Measurements from ENCODE around the gene SDK1. TPM values are rescaled to one million over a fixed set of nuclear protein-coding genes. Genes with fewer than 3 reads are reported as not detected.

The SDK1 gene
- total RNA-seq, 1 experiment from 2014 or later = 9.3 TPM

DNA sequence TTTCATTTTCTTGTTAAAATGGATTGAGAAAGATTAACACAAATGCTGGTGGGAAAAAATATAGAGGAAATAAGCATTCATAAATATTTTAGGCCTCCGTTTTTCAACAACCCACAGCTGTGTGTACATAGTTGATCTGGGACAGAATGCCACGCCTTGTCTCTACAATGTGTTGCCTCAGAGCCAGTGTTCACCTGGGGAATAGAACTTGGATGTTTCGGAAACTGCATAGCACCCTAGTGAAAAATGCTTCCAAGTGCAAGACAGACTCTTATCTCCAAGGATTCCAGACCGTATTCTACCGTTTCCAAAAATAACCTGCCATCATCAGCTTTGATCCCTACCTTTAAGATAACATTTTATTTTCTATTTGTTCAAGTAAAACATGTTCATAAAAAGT lies 260.9 kb downstream of the SDK1 start:
- ChIA-PET POLR2A (no interaction called here), CTCF (interaction anchor here (1.5 kb wide), 1 partner anchor 13 kb away, joined by 4 read pairs; no protein-coding TSS in a partner anchor)
- no peak for DNase-seq (ENCODE audit: low spot score)
- Mint-ChIP-seq H3K4me1 (peaks cover 10% of the 10 kb centered on the region; the same call in 1 of the 2 replicates), H3K27ac (no peak overlapping the region), H3K9me3 (0 out of 2 replicates have a peak, but pooled peaks cover 4% of the 10 kb centered on the region), H3K4me3 (no peak overlapping the region), H3K27me3 (ENCODE audit: low read depth) (no peaks in the 10 kb centered on the region), H3K36me3 (no peaks in the 10 kb centered on the region)
- no peak for ATAC-seq
- TF ChIP-seq NR3C1 (CRISPR knock-in tag; conservative IDR thresholded peaks at IDR 0.05; ENCODE audit: low read depth) = no peak
- TF ChIP-seq, protein P1, sequence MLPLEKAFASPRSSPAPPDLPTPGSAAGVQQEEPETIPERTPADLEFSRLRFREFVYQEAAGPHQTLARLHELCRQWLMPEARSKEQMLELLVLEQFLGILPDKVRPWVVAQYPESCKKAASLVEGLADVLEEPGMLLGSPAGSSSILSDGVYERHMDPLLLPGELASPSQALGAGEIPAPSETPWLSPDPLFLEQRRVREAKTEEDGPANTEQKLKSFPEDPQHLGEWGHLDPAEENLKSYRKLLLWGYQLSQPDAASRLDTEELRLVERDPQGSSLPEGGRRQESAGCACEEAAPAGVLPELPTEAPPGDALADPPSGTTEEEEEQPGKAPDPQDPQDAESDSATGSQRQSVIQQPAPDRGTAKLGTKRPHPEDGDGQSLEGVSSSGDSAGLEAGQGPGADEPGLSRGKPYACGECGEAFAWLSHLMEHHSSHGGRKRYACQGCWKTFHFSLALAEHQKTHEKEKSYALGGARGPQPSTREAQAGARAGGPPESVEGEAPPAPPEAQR (CRISPR knock-in tag; IDR thresholded peaks at IDR 0.05) = no peak
- TF ChIP-seq, protein P2, sequence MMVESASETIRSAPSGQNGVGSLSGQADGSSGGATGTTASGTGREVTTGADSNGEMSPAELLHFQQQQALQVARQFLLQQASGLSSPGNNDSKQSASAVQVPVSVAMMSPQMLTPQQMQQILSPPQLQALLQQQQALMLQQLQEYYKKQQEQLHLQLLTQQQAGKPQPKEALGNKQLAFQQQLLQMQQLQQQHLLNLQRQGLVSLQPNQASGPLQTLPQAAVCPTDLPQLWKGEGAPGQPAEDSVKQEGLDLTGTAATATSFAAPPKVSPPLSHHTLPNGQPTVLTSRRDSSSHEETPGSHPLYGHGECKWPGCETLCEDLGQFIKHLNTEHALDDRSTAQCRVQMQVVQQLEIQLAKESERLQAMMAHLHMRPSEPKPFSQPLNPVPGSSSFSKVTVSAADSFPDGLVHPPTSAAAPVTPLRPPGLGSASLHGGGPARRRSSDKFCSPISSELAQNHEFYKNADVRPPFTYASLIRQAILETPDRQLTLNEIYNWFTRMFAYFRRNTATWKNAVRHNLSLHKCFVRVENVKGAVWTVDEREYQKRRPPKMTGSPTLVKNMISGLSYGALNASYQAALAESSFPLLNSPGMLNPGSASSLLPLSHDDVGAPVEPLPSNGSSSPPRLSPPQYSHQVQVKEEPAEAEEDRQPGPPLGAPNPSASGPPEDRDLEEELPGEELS (CRISPR knock-in tag; IDR thresholded peaks at IDR 0.05) = no peak

DNA sequence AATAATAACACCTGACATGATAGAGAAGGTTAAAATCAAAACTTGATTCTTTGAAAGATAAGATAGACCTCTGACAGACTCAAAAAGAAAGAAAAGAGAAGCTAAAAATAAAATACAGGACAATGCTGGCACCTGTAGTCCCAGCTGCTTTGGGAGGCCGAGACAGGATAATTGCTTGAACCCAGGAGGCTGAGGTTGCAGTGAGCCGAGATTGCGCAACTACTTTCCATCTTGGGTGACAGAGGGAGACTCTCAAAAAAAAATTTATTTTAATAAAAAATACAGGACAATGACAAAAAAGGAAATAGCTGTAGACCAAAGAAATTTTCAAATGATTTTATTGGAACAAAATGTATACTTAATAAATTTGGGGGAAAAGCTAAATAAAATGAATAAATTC lies 263.2 kb downstream of the SDK1 start:
- DNase-seq (ENCODE audit: low spot score) (no peak), ATAC-seq (no peak)
- Mint-ChIP-seq H3K4me3 (no peak overlapping the region), H3K4me1 (peaks cover 10% of the 10 kb centered on the region; the same call in 1 of the 2 replicates), H3K36me3 (no peaks in the 10 kb centered on the region), H3K27me3 (ENCODE audit: low read depth) (no peaks in the 10 kb centered on the region), H3K9me3 (0 out of 2 replicates have a peak, but pooled peaks cover 4% of the 10 kb centered on the region), H3K27ac (no peak overlapping the region)
- POLR2A ChIA-PET = no interaction called here
- CTCF ChIA-PET = no interaction called here
- TF ChIP-seq, protein P3, sequence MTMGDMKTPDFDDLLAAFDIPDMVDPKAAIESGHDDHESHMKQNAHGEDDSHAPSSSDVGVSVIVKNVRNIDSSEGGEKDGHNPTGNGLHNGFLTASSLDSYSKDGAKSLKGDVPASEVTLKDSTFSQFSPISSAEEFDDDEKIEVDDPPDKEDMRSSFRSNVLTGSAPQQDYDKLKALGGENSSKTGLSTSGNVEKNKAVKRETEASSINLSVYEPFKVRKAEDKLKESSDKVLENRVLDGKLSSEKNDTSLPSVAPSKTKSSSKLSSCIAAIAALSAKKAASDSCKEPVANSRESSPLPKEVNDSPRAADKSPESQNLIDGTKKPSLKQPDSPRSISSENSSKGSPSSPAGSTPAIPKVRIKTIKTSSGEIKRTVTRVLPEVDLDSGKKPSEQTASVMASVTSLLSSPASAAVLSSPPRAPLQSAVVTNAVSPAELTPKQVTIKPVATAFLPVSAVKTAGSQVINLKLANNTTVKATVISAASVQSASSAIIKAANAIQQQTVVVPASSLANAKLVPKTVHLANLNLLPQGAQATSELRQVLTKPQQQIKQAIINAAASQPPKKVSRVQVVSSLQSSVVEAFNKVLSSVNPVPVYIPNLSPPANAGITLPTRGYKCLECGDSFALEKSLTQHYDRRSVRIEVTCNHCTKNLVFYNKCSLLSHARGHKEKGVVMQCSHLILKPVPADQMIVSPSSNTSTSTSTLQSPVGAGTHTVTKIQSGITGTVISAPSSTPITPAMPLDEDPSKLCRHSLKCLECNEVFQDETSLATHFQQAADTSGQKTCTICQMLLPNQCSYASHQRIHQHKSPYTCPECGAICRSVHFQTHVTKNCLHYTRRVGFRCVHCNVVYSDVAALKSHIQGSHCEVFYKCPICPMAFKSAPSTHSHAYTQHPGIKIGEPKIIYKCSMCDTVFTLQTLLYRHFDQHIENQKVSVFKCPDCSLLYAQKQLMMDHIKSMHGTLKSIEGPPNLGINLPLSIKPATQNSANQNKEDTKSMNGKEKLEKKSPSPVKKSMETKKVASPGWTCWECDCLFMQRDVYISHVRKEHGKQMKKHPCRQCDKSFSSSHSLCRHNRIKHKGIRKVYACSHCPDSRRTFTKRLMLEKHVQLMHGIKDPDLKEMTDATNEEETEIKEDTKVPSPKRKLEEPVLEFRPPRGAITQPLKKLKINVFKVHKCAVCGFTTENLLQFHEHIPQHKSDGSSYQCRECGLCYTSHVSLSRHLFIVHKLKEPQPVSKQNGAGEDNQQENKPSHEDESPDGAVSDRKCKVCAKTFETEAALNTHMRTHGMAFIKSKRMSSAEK (CRISPR knock-in tag; IDR thresholded peaks at IDR 0.05; ENCODE audit: borderline replicate concordance) = no peak
- TF ChIP-seq SP1 (CRISPR knock-in tag; conservative IDR thresholded peaks at IDR 0.05) (no peak), GTF2I (CRISPR knock-in tag; conservative IDR thresholded peaks at IDR 0.05) (no peak), NFE2L1 (CRISPR knock-in tag; IDR thresholded peaks at IDR 0.05) (no peak), EMX1 (CRISPR knock-in tag; IDR thresholded peaks at IDR 0.05) (no peak), ZNF232 (CRISPR knock-in tag; IDR thresholded peaks at IDR 0.05) (no peak)
- TF ChIP-seq, protein P4, sequence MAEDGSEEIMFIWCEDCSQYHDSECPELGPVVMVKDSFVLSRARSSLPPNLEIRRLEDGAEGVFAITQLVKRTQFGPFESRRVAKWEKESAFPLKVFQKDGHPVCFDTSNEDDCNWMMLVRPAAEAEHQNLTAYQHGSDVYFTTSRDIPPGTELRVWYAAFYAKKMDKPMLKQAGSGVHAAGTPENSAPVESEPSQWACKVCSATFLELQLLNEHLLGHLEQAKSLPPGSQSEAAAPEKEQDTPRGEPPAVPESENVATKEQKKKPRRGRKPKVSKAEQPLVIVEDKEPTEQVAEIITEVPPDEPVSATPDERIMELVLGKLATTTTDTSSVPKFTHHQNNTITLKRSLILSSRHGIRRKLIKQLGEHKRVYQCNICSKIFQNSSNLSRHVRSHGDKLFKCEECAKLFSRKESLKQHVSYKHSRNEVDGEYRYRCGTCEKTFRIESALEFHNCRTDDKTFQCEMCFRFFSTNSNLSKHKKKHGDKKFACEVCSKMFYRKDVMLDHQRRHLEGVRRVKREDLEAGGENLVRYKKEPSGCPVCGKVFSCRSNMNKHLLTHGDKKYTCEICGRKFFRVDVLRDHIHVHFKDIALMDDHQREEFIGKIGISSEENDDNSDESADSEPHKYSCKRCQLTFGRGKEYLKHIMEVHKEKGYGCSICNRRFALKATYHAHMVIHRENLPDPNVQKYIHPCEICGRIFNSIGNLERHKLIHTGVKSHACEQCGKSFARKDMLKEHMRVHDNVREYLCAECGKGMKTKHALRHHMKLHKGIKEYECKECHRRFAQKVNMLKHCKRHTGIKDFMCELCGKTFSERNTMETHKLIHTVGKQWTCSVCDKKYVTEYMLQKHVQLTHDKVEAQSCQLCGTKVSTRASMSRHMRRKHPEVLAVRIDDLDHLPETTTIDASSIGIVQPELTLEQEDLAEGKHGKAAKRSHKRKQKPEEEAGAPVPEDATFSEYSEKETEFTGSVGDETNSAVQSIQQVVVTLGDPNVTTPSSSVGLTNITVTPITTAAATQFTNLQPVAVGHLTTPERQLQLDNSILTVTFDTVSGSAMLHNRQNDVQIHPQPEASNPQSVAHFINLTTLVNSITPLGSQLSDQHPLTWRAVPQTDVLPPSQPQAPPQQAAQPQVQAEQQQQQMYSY (CRISPR knock-in tag; IDR thresholded peaks at IDR 0.05) = no peak
- TF ChIP-seq, protein P5, sequence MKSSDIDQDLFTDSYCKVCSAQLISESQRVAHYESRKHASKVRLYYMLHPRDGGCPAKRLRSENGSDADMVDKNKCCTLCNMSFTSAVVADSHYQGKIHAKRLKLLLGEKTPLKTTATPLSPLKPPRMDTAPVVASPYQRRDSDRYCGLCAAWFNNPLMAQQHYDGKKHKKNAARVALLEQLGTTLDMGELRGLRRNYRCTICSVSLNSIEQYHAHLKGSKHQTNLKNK (CRISPR knock-in tag; IDR thresholded peaks at IDR 0.05) = no peak
- TF ChIP-seq, protein P6, sequence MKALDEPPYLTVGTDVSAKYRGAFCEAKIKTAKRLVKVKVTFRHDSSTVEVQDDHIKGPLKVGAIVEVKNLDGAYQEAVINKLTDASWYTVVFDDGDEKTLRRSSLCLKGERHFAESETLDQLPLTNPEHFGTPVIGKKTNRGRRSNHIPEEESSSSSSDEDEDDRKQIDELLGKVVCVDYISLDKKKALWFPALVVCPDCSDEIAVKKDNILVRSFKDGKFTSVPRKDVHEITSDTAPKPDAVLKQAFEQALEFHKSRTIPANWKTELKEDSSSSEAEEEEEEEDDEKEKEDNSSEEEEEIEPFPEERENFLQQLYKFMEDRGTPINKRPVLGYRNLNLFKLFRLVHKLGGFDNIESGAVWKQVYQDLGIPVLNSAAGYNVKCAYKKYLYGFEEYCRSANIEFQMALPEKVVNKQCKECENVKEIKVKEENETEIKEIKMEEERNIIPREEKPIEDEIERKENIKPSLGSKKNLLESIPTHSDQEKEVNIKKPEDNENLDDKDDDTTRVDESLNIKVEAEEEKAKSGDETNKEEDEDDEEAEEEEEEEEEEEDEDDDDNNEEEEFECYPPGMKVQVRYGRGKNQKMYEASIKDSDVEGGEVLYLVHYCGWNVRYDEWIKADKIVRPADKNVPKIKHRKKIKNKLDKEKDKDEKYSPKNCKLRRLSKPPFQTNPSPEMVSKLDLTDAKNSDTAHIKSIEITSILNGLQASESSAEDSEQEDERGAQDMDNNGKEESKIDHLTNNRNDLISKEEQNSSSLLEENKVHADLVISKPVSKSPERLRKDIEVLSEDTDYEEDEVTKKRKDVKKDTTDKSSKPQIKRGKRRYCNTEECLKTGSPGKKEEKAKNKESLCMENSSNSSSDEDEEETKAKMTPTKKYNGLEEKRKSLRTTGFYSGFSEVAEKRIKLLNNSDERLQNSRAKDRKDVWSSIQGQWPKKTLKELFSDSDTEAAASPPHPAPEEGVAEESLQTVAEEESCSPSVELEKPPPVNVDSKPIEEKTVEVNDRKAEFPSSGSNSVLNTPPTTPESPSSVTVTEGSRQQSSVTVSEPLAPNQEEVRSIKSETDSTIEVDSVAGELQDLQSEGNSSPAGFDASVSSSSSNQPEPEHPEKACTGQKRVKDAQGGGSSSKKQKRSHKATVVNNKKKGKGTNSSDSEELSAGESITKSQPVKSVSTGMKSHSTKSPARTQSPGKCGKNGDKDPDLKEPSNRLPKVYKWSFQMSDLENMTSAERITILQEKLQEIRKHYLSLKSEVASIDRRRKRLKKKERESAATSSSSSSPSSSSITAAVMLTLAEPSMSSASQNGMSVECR (CRISPR knock-in tag; IDR thresholded peaks at IDR 0.05; ENCODE audit: borderline replicate concordance) = no peak

All from WTC11 (cell line).